ENCODE results near the gene CTSD. TPM values are rescaled to one million over a fixed set of nuclear protein-coding genes. Genes with fewer than 3 reads are reported as not detected.

Gene CTSD
- total and polyA plus RNA-seq, 2 of the 4 experiments (the other 2 are of a cell fraction): 39.8 to 166 TPM

DNA sequence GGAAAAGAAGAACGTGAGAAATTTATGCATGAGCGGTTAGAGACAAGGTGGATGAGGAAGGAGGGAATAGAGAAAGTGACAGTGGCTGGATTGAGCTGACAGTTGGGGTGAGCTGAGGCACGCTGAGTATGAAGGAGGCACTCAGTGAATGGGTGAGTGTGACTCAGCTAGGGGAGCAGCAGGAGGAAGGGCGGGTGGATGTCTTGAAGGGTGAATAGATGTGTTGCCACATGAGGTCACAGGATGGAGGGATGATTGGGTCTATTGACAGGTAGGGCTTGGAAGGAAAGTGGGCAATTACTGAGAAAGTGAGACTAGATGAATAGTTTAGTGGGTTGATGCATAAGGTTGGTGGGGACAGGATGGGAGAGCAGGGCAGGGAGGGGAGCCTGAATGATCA, 21.4 kb downstream of the CTSD start:
- Histone ChIP-seq H3K9me1 (ENCODE audit: insufficient read depth, low read length) (0 out of 2 replicates have a peak, but pooled peaks cover 4% of the 10 kb centered on the region), H2BK5ac (ENCODE audit: low read depth, low read length, poor library complexity, severe bottlenecking) (no peak overlapping the region), H3K36me3 (ENCODE audit: control insufficient read depth, insufficient read depth, low read length) (no peaks in the 10 kb centered on the region), H3K56ac (ENCODE audit: extremely low read depth, insufficient read depth, low read length) (no peak overlapping the region), H3K4me3 (ENCODE audit: insufficient read depth, low read depth, low read length) (no peak overlapping the region), H2BK20ac (ENCODE audit: low read depth, low read length) (no peak overlapping the region), H3K4me1 (ENCODE audit: control insufficient read depth, insufficient read depth, low read length) (no peaks in the 10 kb centered on the region), H3K27ac (ENCODE audit: insufficient read depth, low read length) (no peak overlapping the region), H4K20me1 (ENCODE audit: insufficient read depth, low read length) (no peaks in the 10 kb centered on the region), H4K5ac (ENCODE audit: low read depth, low read length) (no peak overlapping the region), H3K9me3 (ENCODE audit: control insufficient read depth, insufficient read depth, low read length) (peaks cover 7% of the 10 kb centered on the region), H2BK120ac (ENCODE audit: low read depth, low read length) (no peak overlapping the region), H2AK5ac (ENCODE audit: low read depth, low read length) (no peak overlapping the region), H3K14ac (replicated peaks; ENCODE audit: low read depth, low read length) (no peak overlapping the region), H3K27me3 (ENCODE audit: control insufficient read depth, insufficient read depth, low read length) (peaks cover 24% of the 10 kb centered on the region), H2AFZ (replicated peaks; ENCODE audit: low read length, poor library complexity) (peak overlapping the region; percentile 15), H3K23ac (ENCODE audit: low read depth, low read length) (no peak overlapping the region), H2AK9ac (replicated peaks; ENCODE audit: low read depth, low read length, poor library complexity) (no peak overlapping the region), H3K9ac (ENCODE audit: low read depth, low read length) (no peak overlapping the region), H4K91ac (ENCODE audit: insufficient read depth, low read depth, low read length) (no peak overlapping the region), H3K79me1 (ENCODE audit: low read depth in 1 of 2, low read length in 2 of 2) (no peaks in the 10 kb centered on the region), H3K4me2 (ENCODE audit: low read depth, low read length) (no peak overlapping the region), H3K18ac (ENCODE audit: low read depth, low read length) (no peak overlapping the region), H3K4ac (ENCODE audit: low read depth, low read length) (no peak overlapping the region), H4K8ac (ENCODE audit: low read depth in 2 of 2, low read length in 2 of 2) (no peak overlapping the region), H2BK15ac (ENCODE audit: low read depth, low read length) (no peak overlapping the region)
- CTCF ChIA-PET: no interaction called here
- in situ Hi-C loops (cut with MboI; ENCODE audit: low sequenced_read_pairs) (no loop called here), dilution Hi-C loops (cut with HindIII; ENCODE audit: low sequenced_read_pairs, unreplicated experiment) (no loop called here), intact Hi-C loops (cut with micrococcal nuclease) (no loop called here)
- 50% methylated on average over 2 of the region's 4 CpGs; no CpG with 5 or more reads in 1 of the 2 experiments for WGBS, 2 experiments (ENCODE audit: extremely low coverage in 2 of 2, insufficient read length in 1 of 2)
- ATAC-seq (ENCODE audit: low read depth) (no peak), DNase-seq (no peak)
- TF ChIP-seq, protein P1, sequence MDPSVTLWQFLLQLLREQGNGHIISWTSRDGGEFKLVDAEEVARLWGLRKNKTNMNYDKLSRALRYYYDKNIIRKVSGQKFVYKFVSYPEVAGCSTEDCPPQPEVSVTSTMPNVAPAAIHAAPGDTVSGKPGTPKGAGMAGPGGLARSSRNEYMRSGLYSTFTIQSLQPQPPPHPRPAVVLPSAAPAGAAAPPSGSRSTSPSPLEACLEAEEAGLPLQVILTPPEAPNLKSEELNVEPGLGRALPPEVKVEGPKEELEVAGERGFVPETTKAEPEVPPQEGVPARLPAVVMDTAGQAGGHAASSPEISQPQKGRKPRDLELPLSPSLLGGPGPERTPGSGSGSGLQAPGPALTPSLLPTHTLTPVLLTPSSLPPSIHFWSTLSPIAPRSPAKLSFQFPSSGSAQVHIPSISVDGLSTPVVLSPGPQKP (IDR thresholded peaks at IDR 0.05; ENCODE audit: borderline replicate concordance, low read depth, low read length): no peak
- no peak for TF ChIP-seq SMC3 (IDR thresholded peaks at IDR 0.05; ENCODE audit: low read depth, low read length)
- TF ChIP-seq NFE2L2 (IDR thresholded peaks at IDR 0.05; ENCODE audit: low read depth, low read length): no peak
- TF ChIP-seq, protein P2, sequence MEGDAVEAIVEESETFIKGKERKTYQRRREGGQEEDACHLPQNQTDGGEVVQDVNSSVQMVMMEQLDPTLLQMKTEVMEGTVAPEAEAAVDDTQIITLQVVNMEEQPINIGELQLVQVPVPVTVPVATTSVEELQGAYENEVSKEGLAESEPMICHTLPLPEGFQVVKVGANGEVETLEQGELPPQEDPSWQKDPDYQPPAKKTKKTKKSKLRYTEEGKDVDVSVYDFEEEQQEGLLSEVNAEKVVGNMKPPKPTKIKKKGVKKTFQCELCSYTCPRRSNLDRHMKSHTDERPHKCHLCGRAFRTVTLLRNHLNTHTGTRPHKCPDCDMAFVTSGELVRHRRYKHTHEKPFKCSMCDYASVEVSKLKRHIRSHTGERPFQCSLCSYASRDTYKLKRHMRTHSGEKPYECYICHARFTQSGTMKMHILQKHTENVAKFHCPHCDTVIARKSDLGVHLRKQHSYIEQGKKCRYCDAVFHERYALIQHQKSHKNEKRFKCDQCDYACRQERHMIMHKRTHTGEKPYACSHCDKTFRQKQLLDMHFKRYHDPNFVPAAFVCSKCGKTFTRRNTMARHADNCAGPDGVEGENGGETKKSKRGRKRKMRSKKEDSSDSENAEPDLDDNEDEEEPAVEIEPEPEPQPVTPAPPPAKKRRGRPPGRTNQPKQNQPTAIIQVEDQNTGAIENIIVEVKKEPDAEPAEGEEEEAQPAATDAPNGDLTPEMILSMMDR (conservative IDR thresholded peaks at IDR 0.05; ENCODE audit: low read depth, low read length): no peak
- no peak for TF ChIP-seq POLR2A (IDR thresholded peaks at IDR 0.05; ENCODE audit: low read depth, low read length)
- TF ChIP-seq MXI1 (IDR thresholded peaks at IDR 0.05; ENCODE audit: borderline replicate concordance, low read depth, low read length): no peak
- no peak for TF ChIP-seq BHLHE40 (IDR thresholded peaks at IDR 0.05; ENCODE audit: low read depth, low read length)
- no peak for TF ChIP-seq CEBPB (IDR thresholded peaks at IDR 0.05; ENCODE audit: low read depth, low read length)
- TF ChIP-seq MAFK (IDR thresholded peaks at IDR 0.05; ENCODE audit: low read depth, low read length): no peak
- POLR2A ChIA-PET (ENCODE audit: unreplicated experiment): no interaction called here
- no TSS peak for BruUV-seq (replicated peaks)

Data from IMR-90 (cell line).